ENCODE results near the gene RFK. TPM values are rescaled to one million over a fixed set of nuclear protein-coding genes. Genes with fewer than 3 reads are reported as not detected.
A peak's percentile ranks its signal among the peaks of the same experiment; 100 is the strongest.

RFK gene
- total RNA-seq, 1 experiment from 2014 or later, result 35.0 TPM

GRCh38 chr9:76366275-76366674 lies 28.0 kb downstream of the RFK start:
- peaks cover 36 to 38% of the 10 kb centered on the region in 2 experiments for H3K4me1 ChIP-seq (ENCODE audit: control insufficient read depth in 1 of 2, insufficient read depth in 2 of 2, low read length in 2 of 2)
- ChIA-PET POLR2A (no interaction called here), RAD21 (ENCODE audit: low non-redundant PET in 1 of 2, low total read pairs in 2 of 2, uncharacterized antibody in 2 of 2, unreplicated experiment in 2 of 2) (no interaction called here), CTCF (no interaction called here)
- H3K9me2 ChIP-seq (ENCODE audit: insufficient read depth), result no peaks in the 10 kb centered on the region
- BruUV-seq (replicated peaks), result no TSS peak
- no peaks in the 10 kb centered on the region for H4K20me1 ChIP-seq (ENCODE audit: insufficient read depth)
- no peaks in the 10 kb centered on the region for H3K27me3 ChIP-seq (ENCODE audit: insufficient read depth, low read length)
- ATAC-seq (peak; percentile 39; the same call in 1 of the 2 replicates), DNase-seq (ENCODE audit: low read depth, low spot score) (no peak)
- peak overlapping the region; percentile 53 for H3K4me2 ChIP-seq (ENCODE audit: low read length)
- H2AFZ ChIP-seq (ENCODE audit: low read depth, low read length, poor library complexity, severe bottlenecking), result peak overlapping the region; percentile 88
- no peaks in the 10 kb centered on the region for H3K36me3 ChIP-seq (ENCODE audit: control insufficient read depth in 1 of 2, insufficient read depth in 2 of 2, low read length in 2 of 2)
- H3K9ac ChIP-seq (ENCODE audit: low read length), result no peak overlapping the region
- TF ChIP-seq EZH2phosphoT487 (IDR thresholded peaks at IDR 0.05; ENCODE audit: borderline replicate concordance) (no peak), FOSL1 (IDR thresholded peaks at IDR 0.05; ENCODE audit: low read depth) (peak; percentile 31; the same call in 1 of the 2 replicates)
- H3K79me2 ChIP-seq (ENCODE audit: insufficient read depth, low read length), result no peaks in the 10 kb centered on the region
- H3K27ac ChIP-seq (ENCODE audit: low read depth, low read length), result no peak overlapping the region
- H3K4me3 ChIP-seq (replicated peaks in 1 of 2; ENCODE audit: low read depth in 1 of 2, low read length in 2 of 2), result no peak overlapping the region
- no peaks in the 10 kb centered on the region for H3K9me3 ChIP-seq (ENCODE audit: control insufficient read depth in 1 of 2, insufficient read depth in 1 of 2, low read depth in 1 of 2, low read length in 2 of 2)
- intact Hi-C loops (cut with micrococcal nuclease), result no loop called here

GRCh38 chr9:76365028-76365427 lies 29.2 kb downstream of the RFK start:
- peak overlapping the region; percentile 29 for H2AFZ ChIP-seq (ENCODE audit: low read depth, low read length, poor library complexity, severe bottlenecking)
- H3K36me3 ChIP-seq (ENCODE audit: control insufficient read depth in 1 of 2, insufficient read depth in 2 of 2, low read length in 2 of 2), result no peaks in the 10 kb centered on the region
- ChIA-PET RAD21 (ENCODE audit: low non-redundant PET in 1 of 2, low total read pairs in 2 of 2, uncharacterized antibody in 2 of 2, unreplicated experiment in 2 of 2) (no interaction called here), CTCF (no interaction called here), POLR2A (no interaction called here)
- H3K27ac ChIP-seq (ENCODE audit: low read depth, low read length), result no peak overlapping the region
- H3K9me3 ChIP-seq (ENCODE audit: control insufficient read depth in 1 of 2, insufficient read depth in 1 of 2, low read depth in 1 of 2, low read length in 2 of 2), result no peaks in the 10 kb centered on the region
- ATAC-seq (peak; percentile 76), DNase-seq (ENCODE audit: low read depth, low spot score) (no peak)
- TF ChIP-seq FOSL1 (IDR thresholded peaks at IDR 0.05; ENCODE audit: low read depth) (peak; percentile 60; the same call in 1 of the 2 replicates), CEBPB (IDR thresholded peaks at IDR 0.05; ENCODE audit: low read depth) (no peak), JUND (IDR thresholded peaks at IDR 0.05) (peak; percentile 47; the same call in 1 of the 2 replicates)
- intact Hi-C loops (cut with micrococcal nuclease), result no loop called here
- H3K4me2 ChIP-seq (ENCODE audit: low read length), result peak overlapping the region; percentile 51
- H3K4me1 ChIP-seq (ENCODE audit: control insufficient read depth in 1 of 2, insufficient read depth in 2 of 2, low read length in 2 of 2), result peaks cover 35 to 36% of the 10 kb centered on the region in 2 experiments
- H3K79me2 ChIP-seq (ENCODE audit: insufficient read depth, low read length), result no peaks in the 10 kb centered on the region
- H4K20me1 ChIP-seq (ENCODE audit: insufficient read depth), result no peaks in the 10 kb centered on the region
- H3K4me3 ChIP-seq (replicated peaks in 1 of 2; ENCODE audit: low read depth in 1 of 2, low read length in 2 of 2), result 0 out of 4 replicates have a peak overlapping the region, but pooled peaks of 1 of the 2 experiments have one; percentile 9
- H3K27me3 ChIP-seq (ENCODE audit: insufficient read depth, low read length), result no peaks in the 10 kb centered on the region
- no peaks in the 10 kb centered on the region for H3K9me2 ChIP-seq (ENCODE audit: insufficient read depth)
- no TSS peak for BruUV-seq (replicated peaks)
- H3K9ac ChIP-seq (ENCODE audit: low read length), result no peak overlapping the region

All from HCT116 (cell line).